NK-92 treated with Interleukin-12 subunit alpha and Interleukin-12 subunit beta, amount 100 ng/mL, for 24 hours (cell line): ENCODE results near the gene WRAP53.
"Not testable (repeated sequence)": the region's sequence is repeated elsewhere in the genome, so short reads cannot be mapped to it uniquely, and the experiment has no call there.

ENCODE experiments used
- DNase-seq: peaks from one replicate; lab custom pipeline; 2025; lab: John Stamatoyannopoulos, UW

Gene WRAP53

GRCh38 chr17:7687908-7688807 lies at the start of gene WRAP53:
Gene WRAP53 (plus strand): TSS chr17:7688477. CDS start chr17:7688649, 172 bp downstream.
- DNase-seq = peak; percentile 79

GRCh38 chr17:7640783-7641182 lies 47.5 kb upstream of the WRAP53 start:
- no peak for DNase-seq

GRCh38 chr17:7641635-7642034 lies 46.6 kb upstream of the WRAP53 start:
- not testable (repeated sequence) for DNase-seq

- DNase-seq = no peak
Measured at GRCh38 chr17:7644775-7645174, 43.5 kb upstream of the WRAP53 start.

- no peak for DNase-seq
Measured at GRCh38 chr17:7646457-7646856, 41.8 kb upstream of the WRAP53 start.

GRCh38 chr17:7647018-7647417 lies 41.3 kb upstream of the WRAP53 start:
- DNase-seq = no peak

- no peak for DNase-seq
Measured at GRCh38 chr17:7650509-7651096, 37.7 kb upstream of the WRAP53 start, which contains the start of gene ATP1B2. Gene ATP1B2 (plus strand): TSS chr17:7650926. CDS start chr17:7651519, 593 bp downstream.

GRCh38 chr17:7651097-7651664 lies 37.1 kb upstream of the WRAP53 start:
- no peak for DNase-seq

- no peak for DNase-seq
Measured at GRCh38 chr17:7651665-7652387, 36.5 kb upstream of the WRAP53 start.

- no peak for DNase-seq
Measured at GRCh38 chr17:7652388-7653356, 35.6 kb upstream of the WRAP53 start.

- no peak for DNase-seq
Measured at GRCh38 chr17:7654832-7655540, 33.3 kb upstream of the WRAP53 start.

- DNase-seq = no peak
Measured at GRCh38 chr17:7655541-7655840, 32.8 kb upstream of the WRAP53 start.

- DNase-seq = no peak
Measured at GRCh38 chr17:7656958-7657609, 31.2 kb upstream of the WRAP53 start.

GRCh38 chr17:7667656-7668406 lies 20.4 kb upstream of the WRAP53 start:
- no peak for DNase-seq

- no peak for DNase-seq
Measured at GRCh38 chr17:7668482-7668881, 19.8 kb upstream of the WRAP53 start.

- DNase-seq = no peak
Measured at GRCh38 chr17:7673239-7673638, 15.0 kb upstream of the WRAP53 start.

GRCh38 chr17:7674934-7675333 lies 13.3 kb upstream of the WRAP53 start:
- no peak for DNase-seq

- DNase-seq = no peak
Measured at GRCh38 chr17:7676533-7676932, 11.7 kb upstream of the WRAP53 start.

- no peak for DNase-seq
Measured at GRCh38 chr17:7677388-7678067, 10.7 kb upstream of the WRAP53 start.
